Measurements from ENCODE around the gene INO80.
"Not testable (repeated sequence)": the region's sequence is repeated elsewhere in the genome, so short reads cannot be mapped to it uniquely, and the experiment has no call there.

The INO80 gene

GRCh38 chr15:40995656-40996055 is 120.4 kb downstream of the INO80 start:
- DNase-seq, result no peak

- DNase-seq, result no peak
Observed at GRCh38 chr15:40992825-40993224, 123.3 kb downstream of the INO80 start.

- DNase-seq, result no peak
Observed at GRCh38 chr15:40992241-40992741, 123.8 kb downstream of the INO80 start.

- no peak for DNase-seq
Observed at GRCh38 chr15:40991355-40991754, 124.7 kb downstream of the INO80 start.

GRCh38 chr15:40990789-40991188 is 125.3 kb downstream of the INO80 start:
- no peak for DNase-seq

- no peak for DNase-seq
Observed at GRCh38 chr15:40990080-40990479, 126.0 kb downstream of the INO80 start.

- DNase-seq, result no peak
Observed at GRCh38 chr15:40988156-40988555, 127.9 kb downstream of the INO80 start.

GRCh38 chr15:40986820-40987219 is 129.3 kb downstream of the INO80 start:
- DNase-seq, result no peak

- DNase-seq, result no peak
Observed at GRCh38 chr15:40985541-40986330, 130.3 kb downstream of the INO80 start.

- no peak for DNase-seq
Observed at GRCh38 chr15:40984964-40985363, 131.1 kb downstream of the INO80 start.

- no peak for DNase-seq
Observed at GRCh38 chr15:40984406-40984805, 131.7 kb downstream of the INO80 start.

GRCh38 chr15:40982855-40983254 is 133.2 kb downstream of the INO80 start:
- no peak for DNase-seq

GRCh38 chr15:40981186-40981585 is 134.9 kb downstream of the INO80 start:
- no peak for DNase-seq

- no peak for DNase-seq
Observed at GRCh38 chr15:40978562-40978961, 137.5 kb downstream of the INO80 start.

- DNase-seq, result no peak
Observed at GRCh38 chr15:40978141-40978540, 137.9 kb downstream of the INO80 start.

- no peak for DNase-seq
Observed at GRCh38 chr15:40976819-40977218, 139.3 kb downstream of the INO80 start.

GRCh38 chr15:40974879-40975278 is 141.2 kb downstream of the INO80 start:
- no peak for DNase-seq

GRCh38 chr15:40969363-40969762 is 146.7 kb downstream of the INO80 start:
- DNase-seq, result no peak

- DNase-seq, result no peak
Observed at GRCh38 chr15:40968290-40969085, 147.6 kb downstream of the INO80 start.

- DNase-seq, result no peak
Observed at GRCh38 chr15:40964634-40965033, 151.4 kb downstream of the INO80 start.

- DNase-seq, result no peak
Observed at GRCh38 chr15:40964006-40964405, 152.1 kb downstream of the INO80 start.

GRCh38 chr15:40963201-40963600 is 152.9 kb downstream of the INO80 start:
- no peak for DNase-seq

GRCh38 chr15:40962317-40962716 is 153.8 kb downstream of the INO80 start:
- not testable (repeated sequence) for DNase-seq

- not testable (repeated sequence) for DNase-seq
Observed at GRCh38 chr15:40961740-40962139, 154.3 kb downstream of the INO80 start.

All from COR-L47 (cell line).